ENCODE results near the gene FAM50B.

The FAM50B gene

GRCh38 chr6:3820563-3820962 lies 28.6 kb upstream of the FAM50B start:
- POLR2A ChIA-PET = no interaction called here
- Histone ChIP-seq H3K4me3 (ENCODE audit: low read depth, low read length) (no peak overlapping the region), H3K9me3 (ENCODE audit: control insufficient read depth, insufficient read depth, low read depth, low read length) (no peaks in the 10 kb centered on the region), H3K4me1 (ENCODE audit: control insufficient read depth, insufficient read depth, low read length) (no peaks in the 10 kb centered on the region), H3K36me3 (ENCODE audit: control insufficient read depth in 2 of 2, insufficient read depth in 1 of 2, low read length in 2 of 2) (no peaks in the 10 kb centered on the region), H3K27ac (ENCODE audit: extremely low read depth, low read depth, low read length) (no peak overlapping the region)
- CTCF ChIA-PET = no interaction called here
- TF ChIP-seq ZNF174 (tag by site-specific recombination; IDR thresholded peaks at IDR 0.05) (no peak), ZNF341 (tag by site-specific recombination; IDR thresholded peaks at IDR 0.05; ENCODE audit: low read depth) (peak; percentile 73)

DNA sequence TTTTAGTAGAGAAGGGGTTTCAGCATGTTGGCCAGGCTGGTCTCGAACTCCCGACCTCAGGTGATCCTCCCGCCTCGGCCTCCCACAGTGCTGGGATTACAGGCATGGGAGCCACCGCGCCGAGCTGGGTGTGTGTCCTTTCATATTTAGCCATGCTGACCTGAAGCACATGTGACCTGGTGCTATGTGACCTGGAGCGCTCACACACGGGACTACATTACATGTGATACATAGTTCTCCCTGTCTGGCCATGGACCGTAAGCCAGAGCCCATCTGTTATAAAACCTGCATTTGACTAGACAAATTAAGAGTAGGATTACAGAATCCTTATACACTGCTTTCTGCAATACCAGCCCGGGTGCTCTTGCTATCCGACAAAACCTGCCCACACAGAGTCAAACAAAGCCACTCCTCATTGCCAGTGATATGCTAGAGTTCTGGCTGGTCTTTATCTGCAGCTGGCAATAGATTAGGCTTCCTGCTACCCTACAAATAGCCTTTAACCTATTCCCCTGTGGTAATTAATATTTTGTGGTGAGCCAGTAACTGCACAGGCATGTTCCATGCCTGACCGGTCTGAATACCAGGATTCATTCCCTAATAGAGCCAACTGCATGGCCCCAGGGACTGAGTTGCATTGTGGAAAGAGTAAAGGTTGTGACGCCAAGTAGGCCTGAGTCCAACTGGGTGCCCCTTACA lies 26.3 kb upstream of the FAM50B start:
- TF ChIP-seq EGR2 (tag by site-specific recombination; IDR thresholded peaks at IDR 0.05; ENCODE audit: low read depth) (no peak), MZF1 (tag by site-specific recombination; IDR thresholded peaks at IDR 0.05; ENCODE audit: borderline replicate concordance) (no peak), ZNF792 (tag by site-specific recombination; IDR thresholded peaks at IDR 0.05) (no peak), ZNF558 (tag by site-specific recombination; IDR thresholded peaks at IDR 0.05) (no peak), KLF10 (tag by site-specific recombination; IDR thresholded peaks at IDR 0.05) (no peak)
- no peaks in the 10 kb centered on the region for H3K9me3 ChIP-seq (ENCODE audit: control insufficient read depth, insufficient read depth, low read depth, low read length)
- ChIA-PET CTCF (interaction anchor here (0.9 to 1.4 kb wide), 2 partner anchors 52 to 155 kb away, joined by 3 to 6 read pairs; no protein-coding TSS in a partner anchor), POLR2A (no interaction called here)
- no peak overlapping the region for H3K27ac ChIP-seq (ENCODE audit: extremely low read depth, low read depth, low read length)
- H3K36me3 ChIP-seq (ENCODE audit: control insufficient read depth in 2 of 2, insufficient read depth in 1 of 2, low read length in 2 of 2) = no peaks in the 10 kb centered on the region
- H3K4me1 ChIP-seq (ENCODE audit: control insufficient read depth, insufficient read depth, low read length) = no peaks in the 10 kb centered on the region
- H3K4me3 ChIP-seq (ENCODE audit: low read depth, low read length) = no peak overlapping the region

DNA sequence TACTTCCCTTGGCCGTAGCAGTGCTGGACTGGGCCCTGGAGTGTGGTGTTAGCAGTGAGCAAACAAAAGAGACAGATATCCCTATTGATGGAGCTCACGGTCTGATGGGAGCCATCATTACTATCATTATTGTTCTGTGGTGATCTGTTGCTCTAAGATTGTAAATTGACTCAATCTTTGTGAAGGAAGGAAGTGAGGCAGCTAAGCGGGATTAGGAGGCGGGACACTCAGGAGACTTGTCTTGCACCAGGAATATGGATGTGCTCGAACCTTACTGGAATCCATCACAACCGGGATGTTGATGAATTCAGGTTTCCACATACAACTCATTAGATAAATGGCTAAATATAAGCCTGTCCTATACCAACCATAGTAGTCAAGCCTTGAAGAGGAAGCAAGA lies 25.5 kb upstream of the FAM50B start:
- Histone ChIP-seq H3K27ac (ENCODE audit: extremely low read depth, low read depth, low read length) (no peak overlapping the region), H3K9me3 (ENCODE audit: control insufficient read depth, insufficient read depth, low read depth, low read length) (no peaks in the 10 kb centered on the region), H3K4me3 (ENCODE audit: low read depth, low read length) (no peak overlapping the region), H3K36me3 (ENCODE audit: control insufficient read depth in 2 of 2, insufficient read depth in 1 of 2, low read length in 2 of 2) (no peaks in the 10 kb centered on the region), H3K4me1 (ENCODE audit: control insufficient read depth, insufficient read depth, low read length) (no peaks in the 10 kb centered on the region)
- ChIA-PET POLR2A (no interaction called here), CTCF (interaction anchor here (1.4 kb wide), 1 partner anchor 155 kb away, joined by 6 read pairs; no protein-coding TSS in a partner anchor)
- TF ChIP-seq ZNF561 (tag by site-specific recombination; IDR thresholded peaks at IDR 0.05; ENCODE audit: borderline replicate concordance) (no peak), ZNF610 (tag by site-specific recombination; IDR thresholded peaks at IDR 0.05; ENCODE audit: borderline replicate concordance) (no peak), ZNF488 (tag by site-specific recombination; IDR thresholded peaks at IDR 0.05) (no peak), ZNF544 (tag by site-specific recombination; IDR thresholded peaks at IDR 0.05) (no peak)

DNA sequence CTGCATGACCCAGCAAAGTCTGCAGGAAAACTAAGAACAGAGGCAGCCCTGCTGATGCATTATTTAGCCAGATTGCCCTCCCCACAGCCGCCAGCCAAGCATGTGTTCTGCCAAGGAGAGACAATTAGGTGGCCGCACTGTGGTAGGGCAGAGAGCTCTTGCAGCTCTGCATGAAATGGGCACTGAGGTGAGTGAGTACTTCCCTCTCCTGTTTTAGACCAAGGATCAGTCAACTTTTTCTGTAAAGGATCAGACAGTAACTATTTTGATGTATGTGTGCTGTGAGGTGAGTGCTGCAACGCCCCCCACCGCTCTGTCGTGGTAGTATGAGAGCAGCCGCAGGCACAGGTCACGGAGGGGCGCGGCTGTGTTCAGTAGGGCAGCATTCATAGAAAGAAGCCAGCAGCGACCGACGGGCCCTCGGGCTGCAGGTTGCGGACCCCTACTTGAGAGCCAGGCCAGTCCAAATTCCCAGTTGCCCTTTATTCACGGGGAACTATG lies 23.8 kb upstream of the FAM50B start:
- no peaks in the 10 kb centered on the region for H3K9me3 ChIP-seq (ENCODE audit: control insufficient read depth, insufficient read depth, low read depth, low read length)
- ChIA-PET POLR2A (interaction anchor here (0.7 to 1.4 kb wide), 6 partner anchors 10 to 76 kb away, joined by 3 to 4 read pairs (median 4); partner anchors contain the start of gene FAM50B), CTCF (interaction anchor here (0.6 to 1.6 kb wide), 10 partner anchors 9 to 842 kb away, joined by 3 to 7 read pairs (median 4); partner anchors contain the start of gene FAM50B)
- no peaks in the 10 kb centered on the region for H3K36me3 ChIP-seq (ENCODE audit: control insufficient read depth in 2 of 2, insufficient read depth in 1 of 2, low read length in 2 of 2)
- H3K27ac ChIP-seq (ENCODE audit: extremely low read depth, low read depth, low read length) = no peak overlapping the region
- no peaks in the 10 kb centered on the region for H3K4me1 ChIP-seq (ENCODE audit: control insufficient read depth, insufficient read depth, low read length)
- no peak overlapping the region for H3K4me3 ChIP-seq (ENCODE audit: low read depth, low read length)
- TF ChIP-seq GFI1B (tag by site-specific recombination; IDR thresholded peaks at IDR 0.05) = no peak
